OCI-LY3 (cell line): ENCODE results near the gene MIA.
A peak's percentile ranks its signal among the peaks of the same experiment; 100 is the strongest.

Source experiments
- H2AFZ ChIP-seq: fragments of 200-600, 300-600 bp; shearing (Covaris generic); 2 replicates; pipeline ENCODE4 v1.6.0; 2014; ENCODE audit warnings: antibody characterized with exemption, low read depth, low read length
- H3K27ac ChIP-seq: fragments of 200-600, 300-600 bp; sonication (generic); 2 replicates; pipeline ENCODE4 v1.5.1; 2014; ENCODE audit warnings: mild to moderate bottlenecking, low read length, moderate library complexity, mixed read lengths
- H3K27me3 ChIP-seq: fragments of 200-600, 300-600 bp; sonication (generic); 2 replicates; pipeline ENCODE4 v1.6.1; 2014; ENCODE audit warnings: low read depth, low read length, mixed read lengths
- H3K36me3 ChIP-seq: fragments of 200-600, 300-600 bp; sonication (generic); replicated peaks from 2 replicates; pipeline ENCODE3; 2014; ENCODE audit warnings: low read depth, low read length, mixed read lengths
- H3K4me1 ChIP-seq: fragments of 300-600, 200-600 bp; sonication (generic); 2 replicates; pipeline ENCODE4 v1.6.1; 2014; ENCODE audit warnings: low read length, mixed read lengths
- H3K4me2 ChIP-seq: fragments of 200-600, 300-600 bp; sonication (generic); 2 replicates; pipeline ENCODE4 v1.6.1; 2014; ENCODE audit warnings: low read length, mixed read lengths
- H3K4me3 ChIP-seq: fragments of 300-600, 200-600 bp; sonication (generic); 2 replicates; pipeline ENCODE4 v1.5.1; 2014; ENCODE audit warnings: antibody characterized with exemption, mild to moderate bottlenecking, low read length, moderate library complexity
- H3K79me2 ChIP-seq: fragments of 300-600, 200-600 bp; shearing (Covaris generic); 2 replicates; pipeline ENCODE4 v1.6.1; 2014; ENCODE audit warnings: mild to moderate bottlenecking, low read length, mixed read lengths
- H3K9ac ChIP-seq: fragments of 300-600, 200-600 bp; shearing (Covaris generic); 2 replicates; pipeline ENCODE4 v1.6.0; 2014; ENCODE audit warnings: mild to moderate bottlenecking, low read length, moderate library complexity
- H3K9me3 ChIP-seq: fragments of 200-600, 300-600 bp; shearing (Covaris generic); 2 replicates; pipeline ENCODE4 v1.6.1; 2014; ENCODE audit warnings: low read length, mixed read lengths; ENCODE audit not compliant: insufficient read depth
- H4K20me1 ChIP-seq: fragments of 200-600, 300-600 bp; sonication (generic); 2 replicates; pipeline ENCODE4 v1.6.1; 2016; ENCODE audit warnings: low read length, mixed read lengths; ENCODE audit not compliant: insufficient read depth
- EZH2phosphoT487 ChIP-seq: fragments of 200-600 bp; shearing (Covaris generic); IDR thresholded peaks from 2 replicates; pipeline ENCODE4 v1.6.1; 2018; ENCODE audit warnings: antibody characterized with exemption, mixed run types, low read depth
- TF ChIP-seq, protein P1 (sequence below): fragments of 200-600, 300-600 bp; sonication (generic); IDR thresholded peaks from 2 replicates; pipeline ENCODE4 v1.5.1; 2014; ENCODE audit warnings: antibody characterized with exemption, low read length, low read depth

MIA gene

DNA sequence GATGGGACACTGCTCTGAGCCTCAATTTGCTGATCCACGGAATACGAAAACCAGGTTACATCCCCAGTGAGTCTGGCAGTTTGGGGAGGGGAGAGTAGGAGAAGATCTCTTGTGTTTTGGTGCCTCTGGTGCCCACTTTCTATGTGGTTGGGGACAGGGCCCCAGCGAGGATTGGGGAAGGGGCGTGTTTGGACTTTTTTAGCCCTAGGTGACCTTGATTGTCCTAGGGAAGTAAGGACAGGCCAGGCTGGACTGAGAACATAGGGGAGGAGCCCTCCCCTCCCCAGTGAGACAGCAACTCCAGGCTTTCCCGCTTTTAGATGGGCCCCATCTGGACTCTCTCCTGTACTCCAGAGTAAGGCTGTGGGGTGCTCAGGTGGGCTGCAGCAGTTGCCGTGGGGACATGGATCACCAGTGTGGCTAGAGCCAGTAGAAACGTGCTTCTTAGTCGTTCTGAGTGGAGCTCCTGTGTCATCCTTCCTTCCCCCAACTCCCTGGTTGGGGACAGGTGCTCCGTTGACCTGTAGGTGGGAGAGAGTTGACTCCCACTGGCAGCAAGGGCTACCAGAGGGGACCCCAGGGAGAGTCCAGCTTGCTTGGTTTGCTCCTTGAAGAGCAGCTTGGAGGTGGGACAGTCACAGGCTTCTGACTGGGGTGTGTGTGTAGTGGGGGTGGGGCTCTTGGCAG lies 28.0 kb downstream of the MIA start:
- H3K27ac ChIP-seq = peak overlapping the region; percentile 61
- H3K9ac ChIP-seq = peak overlapping the region; percentile 51; the same call in 1 of the 2 replicates
- H3K4me1 ChIP-seq = peaks cover 54% of the 10 kb centered on the region
- H3K4me3 ChIP-seq = peak overlapping the region; percentile 63
- H3K27me3 ChIP-seq = no peaks in the 10 kb centered on the region
- no peak for TF ChIP-seq EZH2phosphoT487
- TF ChIP-seq, protein P1, sequence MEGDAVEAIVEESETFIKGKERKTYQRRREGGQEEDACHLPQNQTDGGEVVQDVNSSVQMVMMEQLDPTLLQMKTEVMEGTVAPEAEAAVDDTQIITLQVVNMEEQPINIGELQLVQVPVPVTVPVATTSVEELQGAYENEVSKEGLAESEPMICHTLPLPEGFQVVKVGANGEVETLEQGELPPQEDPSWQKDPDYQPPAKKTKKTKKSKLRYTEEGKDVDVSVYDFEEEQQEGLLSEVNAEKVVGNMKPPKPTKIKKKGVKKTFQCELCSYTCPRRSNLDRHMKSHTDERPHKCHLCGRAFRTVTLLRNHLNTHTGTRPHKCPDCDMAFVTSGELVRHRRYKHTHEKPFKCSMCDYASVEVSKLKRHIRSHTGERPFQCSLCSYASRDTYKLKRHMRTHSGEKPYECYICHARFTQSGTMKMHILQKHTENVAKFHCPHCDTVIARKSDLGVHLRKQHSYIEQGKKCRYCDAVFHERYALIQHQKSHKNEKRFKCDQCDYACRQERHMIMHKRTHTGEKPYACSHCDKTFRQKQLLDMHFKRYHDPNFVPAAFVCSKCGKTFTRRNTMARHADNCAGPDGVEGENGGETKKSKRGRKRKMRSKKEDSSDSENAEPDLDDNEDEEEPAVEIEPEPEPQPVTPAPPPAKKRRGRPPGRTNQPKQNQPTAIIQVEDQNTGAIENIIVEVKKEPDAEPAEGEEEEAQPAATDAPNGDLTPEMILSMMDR = no peak
- peaks cover 81% of the 10 kb centered on the region for H3K79me2 ChIP-seq
- no peaks in the 10 kb centered on the region for H3K9me3 ChIP-seq
- H2AFZ ChIP-seq = no peak overlapping the region
- peak overlapping the region; percentile 73 for H3K4me2 ChIP-seq
- H3K36me3 ChIP-seq = peaks cover 70% of the 10 kb centered on the region
- H4K20me1 ChIP-seq = peaks cover 83% of the 10 kb centered on the region

DNA sequence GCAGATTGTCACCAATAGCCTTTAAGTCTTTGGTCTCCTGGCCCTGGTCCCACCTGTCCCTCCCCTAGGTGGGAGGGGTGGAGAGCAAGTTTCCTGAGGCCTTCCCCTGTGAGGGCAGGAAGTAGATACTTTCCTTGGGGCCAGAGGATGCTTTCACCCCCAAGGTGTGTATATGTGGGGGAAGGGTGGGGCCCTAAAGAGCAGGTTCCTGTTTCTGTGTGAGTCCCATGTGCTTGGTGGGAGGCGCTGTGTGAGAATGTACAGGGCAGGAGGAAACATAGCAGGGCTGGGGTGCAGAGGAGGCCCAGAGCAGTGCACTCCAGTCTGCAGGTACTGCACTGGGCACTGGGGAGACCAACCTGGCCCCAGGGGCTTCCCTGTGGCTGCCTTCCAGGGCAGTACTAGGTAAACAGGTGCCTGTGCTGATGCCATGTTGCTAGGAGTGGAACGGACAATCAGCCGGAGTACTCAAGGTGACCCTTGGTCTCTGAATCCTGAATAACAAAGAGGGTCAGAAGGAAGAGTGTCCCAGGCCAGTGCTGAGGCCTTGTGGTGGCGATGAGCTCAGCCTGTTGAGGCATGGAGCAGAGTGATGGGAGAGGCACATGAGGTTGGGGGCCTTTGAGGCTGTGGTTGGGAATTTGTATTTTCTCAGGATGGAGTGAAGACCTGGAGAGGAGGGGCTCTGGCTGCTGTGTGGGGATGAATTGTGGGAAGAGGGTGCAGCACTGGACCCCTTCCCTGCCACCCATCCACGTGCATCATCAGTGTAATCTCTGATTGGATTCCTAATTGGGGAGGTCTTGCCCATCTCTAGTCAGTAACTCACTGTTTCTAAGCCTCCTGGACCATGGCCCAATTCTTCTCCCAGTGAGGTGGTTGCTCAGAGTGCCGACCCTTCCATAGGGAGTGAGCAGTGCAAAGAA lies 28.8 kb downstream of the MIA start:
- peak overlapping the region; percentile 73 for H3K4me2 ChIP-seq
- peaks cover 54% of the 10 kb centered on the region for H3K4me1 ChIP-seq
- H3K36me3 ChIP-seq = peaks cover 73% of the 10 kb centered on the region
- H3K27ac ChIP-seq = peak overlapping the region; percentile 61
- TF ChIP-seq, protein P1 = no peak
- TF ChIP-seq EZH2phosphoT487 = no peak
- no peak overlapping the region for H2AFZ ChIP-seq
- H3K27me3 ChIP-seq = no peaks in the 10 kb centered on the region
- H3K9me3 ChIP-seq = no peaks in the 10 kb centered on the region
- H3K79me2 ChIP-seq = peaks cover 80% of the 10 kb centered on the region
- peaks cover 89% of the 10 kb centered on the region for H4K20me1 ChIP-seq
- peak overlapping the region; percentile 63 for H3K4me3 ChIP-seq
- peak overlapping the region; percentile 51; the same call in 1 of the 2 replicates for H3K9ac ChIP-seq

DNA sequence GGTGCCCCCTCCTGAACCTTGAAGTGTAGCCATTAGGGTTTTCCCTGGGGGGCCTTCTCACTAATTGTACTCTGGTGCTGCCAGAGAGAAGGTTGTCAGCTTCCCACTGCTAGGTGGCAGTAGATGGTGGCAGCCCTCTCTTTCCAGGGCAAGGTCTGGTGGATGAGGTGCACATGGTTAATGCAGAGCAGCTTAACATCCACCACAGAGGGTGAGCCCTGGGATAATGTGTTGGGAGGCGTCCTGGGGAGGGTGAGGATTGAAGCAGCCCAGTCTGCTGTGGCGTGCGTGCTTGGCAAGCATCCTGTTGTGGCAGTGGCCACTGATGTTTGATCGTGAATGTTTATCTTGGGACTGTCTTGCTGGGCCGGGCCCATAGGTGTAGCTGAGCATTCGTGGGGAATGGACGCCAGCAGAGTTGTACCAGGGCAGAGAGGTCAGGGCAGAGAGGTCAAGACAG lies 29.5 kb downstream of the MIA start:
- Histone ChIP-seq H3K4me3 (no peak overlapping the region), H3K9ac (no peak overlapping the region), H3K27ac (peak overlapping the region; percentile 61; the same call in 1 of the 2 replicates), H4K20me1 (peaks cover 93% of the 10 kb centered on the region), H3K9me3 (no peaks in the 10 kb centered on the region), H3K4me1 (peaks cover 54% of the 10 kb centered on the region), H3K79me2 (peaks cover 73% of the 10 kb centered on the region), H3K36me3 (peaks cover 78% of the 10 kb centered on the region), H2AFZ (no peak overlapping the region), H3K4me2 (no peak overlapping the region), H3K27me3 (no peaks in the 10 kb centered on the region)
- TF ChIP-seq EZH2phosphoT487 = no peak
- TF ChIP-seq, protein P1 = peak; percentile 22

DNA sequence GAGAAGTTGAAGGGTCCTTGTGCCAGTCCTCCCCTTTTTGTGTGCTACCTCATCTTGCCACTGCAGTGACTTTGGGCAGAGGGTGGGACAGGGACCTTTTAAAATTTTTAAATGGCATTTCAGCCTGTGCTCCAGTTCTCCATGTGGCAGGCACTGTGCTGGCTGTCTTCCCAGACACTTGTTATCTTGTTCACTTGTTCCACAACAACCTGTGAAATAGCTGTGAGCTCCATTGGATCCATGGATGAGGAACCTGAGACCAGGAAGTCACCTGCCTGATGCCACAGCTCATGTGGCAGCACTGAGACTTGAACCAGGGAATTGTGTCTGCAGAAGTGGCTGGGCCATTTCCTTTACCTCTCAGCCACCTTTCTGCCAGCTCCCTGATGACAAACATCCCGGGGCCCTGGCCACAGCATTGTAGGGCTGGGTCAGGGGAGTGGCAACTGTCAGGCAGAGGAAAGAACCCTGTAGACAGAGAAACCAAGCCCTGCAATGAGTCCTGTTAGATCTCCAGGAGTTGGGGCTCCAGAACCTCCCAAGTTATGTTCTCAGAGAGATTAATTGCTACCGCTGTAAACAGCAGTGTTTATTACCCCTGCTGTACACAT lies 30.0 kb downstream of the MIA start:
- no peak overlapping the region for H2AFZ ChIP-seq
- H3K9ac ChIP-seq = no peak overlapping the region
- H4K20me1 ChIP-seq = peaks cover 92% of the 10 kb centered on the region
- peaks cover 49% of the 10 kb centered on the region for H3K4me1 ChIP-seq
- no peaks in the 10 kb centered on the region for H3K27me3 ChIP-seq
- H3K36me3 ChIP-seq = peaks cover 80% of the 10 kb centered on the region
- H3K79me2 ChIP-seq = peaks cover 68% of the 10 kb centered on the region
- H3K9me3 ChIP-seq = no peaks in the 10 kb centered on the region
- no peak overlapping the region for H3K4me3 ChIP-seq
- H3K27ac ChIP-seq = no peak overlapping the region
- no peak for TF ChIP-seq EZH2phosphoT487
- TF ChIP-seq, protein P1 = no peak
- H3K4me2 ChIP-seq = no peak overlapping the region
